OCI-LY1 (cell line): ENCODE measurements around the gene APC.

Experiments
- H2AFZ ChIP-seq: fragments of 200-600 bp; sonication (generic), shearing (Covaris generic); 2 replicates; pipeline ENCODE4 v1.6.0; 2014; ENCODE audit warnings: antibody characterized with exemption, mild to moderate bottlenecking, low read length
- H3F3A ChIP-seq: fragments of 200-600 bp; sonication (generic), shearing (Covaris generic); 2 replicates; pipeline ENCODE4 v1.6.0; 2014; ENCODE audit warnings: mild to moderate bottlenecking, antibody characterized with exemption, low read length, moderate library complexity; ENCODE audit not compliant: insufficient read depth
- H3K27ac ChIP-seq: fragments of 200-600 bp; sonication (generic); 2 replicates; pipeline ENCODE4 v1.5.1; 2014; ENCODE audit warnings: low read length, mixed run types, mild to moderate bottlenecking, low read depth; ENCODE audit not compliant: poor library complexity, severe bottlenecking
- H3K27me3 ChIP-seq: fragments of 200-600 bp; sonication (generic); 2 replicates; pipeline ENCODE4 v1.6.0; 2014; ENCODE audit warnings: antibody characterized with exemption, mild to moderate bottlenecking, low read length, moderate library complexity; ENCODE audit not compliant: insufficient read depth
- H3K36me3 ChIP-seq: fragments of 200-600 bp; sonication (generic); 2 replicates; pipeline ENCODE4 v1.6.1; 2014; ENCODE audit warnings: mild to moderate bottlenecking, antibody characterized with exemption, low read length, moderate library complexity, mixed read lengths; ENCODE audit not compliant: insufficient read depth
- H3K4me1 ChIP-seq: fragments of 200-600 bp; sonication (generic); 2 replicates; pipeline ENCODE4 v1.5.1; 2014; ENCODE audit warnings: mild to moderate bottlenecking, low read length, moderate library complexity; ENCODE audit not compliant: insufficient read depth, severe bottlenecking
- H3K4me2 ChIP-seq: fragments of 200-600 bp; sonication (generic), shearing (Covaris generic); 2 replicates; pipeline ENCODE4 v1.6.1; 2014; ENCODE audit warnings: low read length
- H3K4me3 ChIP-seq: fragments of 200-600 bp; sonication (generic); 2 replicates; pipeline ENCODE4 v1.5.1; 2014; ENCODE audit warnings: low read length, low read depth, mild to moderate bottlenecking, mixed read lengths; ENCODE audit not compliant: poor library complexity, severe bottlenecking
- H3K79me2 ChIP-seq: fragments of 200-600 bp; shearing (Covaris generic); 2 replicates; pipeline ENCODE4 v1.6.1; 2016; ENCODE audit warnings: mixed run types, low read length, mixed read lengths; ENCODE audit not compliant: insufficient read depth
- H3K9ac ChIP-seq: fragments of 200-600 bp; sonication (generic), shearing (Covaris generic); 2 replicates; pipeline ENCODE4 v1.6.1; 2014; ENCODE audit warnings: mild to moderate bottlenecking, low read length, mixed read lengths
- H3K9me2 ChIP-seq: fragments of 200-600 bp; sonication (generic), shearing (Covaris generic); 2 replicates; pipeline ENCODE4 v1.6.1; 2014; ENCODE audit warnings: low read depth, mild to moderate bottlenecking, low read length, mixed read lengths
- H3K9me3 ChIP-seq: fragments of 200-600 bp; shearing (Covaris generic); 2 replicates; pipeline ENCODE4 v1.6.1; 2014; ENCODE audit warnings: low read length, mixed read lengths
- H4K20me1 ChIP-seq: fragments of 200-600 bp; sonication (generic), shearing (Covaris generic); 2 replicates; pipeline ENCODE4 v1.6.0; 2016; ENCODE audit warnings: mild to moderate bottlenecking, low read length; ENCODE audit not compliant: insufficient read depth
- EZH2 ChIP-seq: fragments of 200-600 bp; sonication (generic), shearing (Covaris generic); IDR thresholded peaks from 2 replicates; pipeline ENCODE4 v1.8.0; 2017; ENCODE audit warnings: borderline replicate concordance, mixed run types, mild to moderate bottlenecking, antibody characterized with exemption, low read length, moderate library complexity, mixed read lengths
- TF ChIP-seq, protein P1 (sequence below): fragments of 200-600 bp; sonication (generic), shearing (Covaris generic); IDR thresholded peaks from 2 replicates; pipeline ENCODE4 v1.5.1; 2017; ENCODE audit warnings: mild to moderate bottlenecking, antibody characterized with exemption, low read length, moderate library complexity, mixed read lengths

Gene APC

DNA sequence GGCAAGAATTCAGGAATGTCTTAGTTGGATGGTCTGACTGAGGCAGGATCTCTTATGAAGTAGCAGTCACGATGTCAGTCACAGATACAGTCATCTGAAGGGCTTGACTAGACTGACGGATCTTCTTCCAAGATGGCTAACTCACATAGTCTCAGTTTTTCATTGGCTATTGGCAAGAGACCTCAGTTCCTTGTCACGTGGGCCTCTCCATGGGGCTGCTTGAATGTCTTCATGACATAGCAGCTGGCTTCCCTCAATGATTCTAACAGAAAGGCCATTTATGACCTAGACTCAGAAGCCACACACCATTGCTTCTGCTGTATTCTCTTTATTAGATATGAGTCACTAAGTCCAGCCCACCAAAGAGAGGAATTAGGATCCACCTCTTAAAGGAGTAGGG is 4.7 kb downstream of the APC start:
- Histone ChIP-seq H3K27ac (no peak overlapping the region), H3K9me3 (no peaks in the 10 kb centered on the region), H3K9me2 (no peaks in the 10 kb centered on the region), H3K4me1 (peaks cover 14% of the 10 kb centered on the region), H3K4me3 (no peak overlapping the region), H3K4me2 (no peak overlapping the region), H3K27me3 (no peaks in the 10 kb centered on the region), H3K79me2 (peaks cover 34% of the 10 kb centered on the region), H3K9ac (no peak overlapping the region), H3F3A (no peaks in the 10 kb centered on the region), H3K36me3 (0 out of 2 replicates have a peak, but pooled peaks cover 7% of the 10 kb centered on the region), H4K20me1 (no peaks in the 10 kb centered on the region), H2AFZ (no peak overlapping the region)
- no peak for TF ChIP-seq EZH2
- TF ChIP-seq, protein P1, sequence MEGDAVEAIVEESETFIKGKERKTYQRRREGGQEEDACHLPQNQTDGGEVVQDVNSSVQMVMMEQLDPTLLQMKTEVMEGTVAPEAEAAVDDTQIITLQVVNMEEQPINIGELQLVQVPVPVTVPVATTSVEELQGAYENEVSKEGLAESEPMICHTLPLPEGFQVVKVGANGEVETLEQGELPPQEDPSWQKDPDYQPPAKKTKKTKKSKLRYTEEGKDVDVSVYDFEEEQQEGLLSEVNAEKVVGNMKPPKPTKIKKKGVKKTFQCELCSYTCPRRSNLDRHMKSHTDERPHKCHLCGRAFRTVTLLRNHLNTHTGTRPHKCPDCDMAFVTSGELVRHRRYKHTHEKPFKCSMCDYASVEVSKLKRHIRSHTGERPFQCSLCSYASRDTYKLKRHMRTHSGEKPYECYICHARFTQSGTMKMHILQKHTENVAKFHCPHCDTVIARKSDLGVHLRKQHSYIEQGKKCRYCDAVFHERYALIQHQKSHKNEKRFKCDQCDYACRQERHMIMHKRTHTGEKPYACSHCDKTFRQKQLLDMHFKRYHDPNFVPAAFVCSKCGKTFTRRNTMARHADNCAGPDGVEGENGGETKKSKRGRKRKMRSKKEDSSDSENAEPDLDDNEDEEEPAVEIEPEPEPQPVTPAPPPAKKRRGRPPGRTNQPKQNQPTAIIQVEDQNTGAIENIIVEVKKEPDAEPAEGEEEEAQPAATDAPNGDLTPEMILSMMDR = no peak

DNA sequence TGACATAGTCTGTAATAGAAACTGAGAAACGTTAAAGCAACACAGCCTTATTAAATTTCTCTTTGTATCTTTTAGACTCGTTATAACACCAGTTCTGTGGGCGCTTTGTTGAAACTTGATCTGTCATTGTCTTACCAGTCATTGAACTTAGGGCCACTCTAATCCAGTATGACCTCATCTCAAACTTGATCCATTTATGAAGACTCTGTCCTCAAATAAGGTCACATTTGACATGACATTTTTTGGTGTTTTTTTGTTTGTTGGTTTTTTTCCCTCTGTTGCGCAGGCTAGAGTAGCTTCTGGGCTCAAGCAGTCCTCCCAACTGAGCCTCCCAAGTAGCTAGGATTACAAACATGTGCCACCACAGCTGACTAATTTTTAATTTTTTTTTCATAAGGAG is 5.9 kb downstream of the APC start:
- no peaks in the 10 kb centered on the region for H4K20me1 ChIP-seq
- TF ChIP-seq, protein P1 = no peak
- TF ChIP-seq EZH2 = no peak
- H3K9ac ChIP-seq = no peak overlapping the region
- H3K9me3 ChIP-seq = no peaks in the 10 kb centered on the region
- no peaks in the 10 kb centered on the region for H3K27me3 ChIP-seq
- peaks cover 11% of the 10 kb centered on the region for H3K4me1 ChIP-seq
- no peak overlapping the region for H3K4me2 ChIP-seq
- H2AFZ ChIP-seq = no peak overlapping the region
- H3K79me2 ChIP-seq = peaks cover 31% of the 10 kb centered on the region
- no peaks in the 10 kb centered on the region for H3K9me2 ChIP-seq
- no peaks in the 10 kb centered on the region for H3F3A ChIP-seq
- no peak overlapping the region for H3K27ac ChIP-seq
- H3K36me3 ChIP-seq = 0 out of 2 replicates have a peak, but pooled peaks cover 7% of the 10 kb centered on the region
- H3K4me3 ChIP-seq = no peak overlapping the region

DNA sequence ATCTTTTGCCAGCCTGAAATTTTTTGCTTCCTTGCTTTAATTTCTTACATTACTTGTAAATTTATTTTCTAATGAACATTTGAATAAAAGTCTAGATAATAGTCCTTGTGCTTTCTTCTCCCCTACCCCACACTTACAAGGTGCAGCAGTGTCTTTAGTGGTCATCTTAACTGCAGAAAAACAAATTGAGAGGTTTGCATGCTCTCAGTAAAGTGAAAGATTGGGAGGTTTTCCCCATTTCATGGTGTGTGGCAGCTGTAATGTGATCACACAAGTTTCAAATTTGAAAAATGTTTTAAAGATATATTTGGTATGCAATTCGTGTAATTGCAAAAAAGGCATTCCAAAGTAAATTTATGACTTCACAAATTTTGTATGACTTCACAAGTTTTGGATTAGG is 14.7 kb downstream of the APC start:
- no peaks in the 10 kb centered on the region for H3F3A ChIP-seq
- no peaks in the 10 kb centered on the region; the same call in 1 of the 2 replicates for H4K20me1 ChIP-seq
- H3K9ac ChIP-seq = no peak overlapping the region
- no peaks in the 10 kb centered on the region for H3K27me3 ChIP-seq
- TF ChIP-seq EZH2 = no peak
- TF ChIP-seq, protein P1 = no peak
- no peak overlapping the region for H2AFZ ChIP-seq
- no peaks in the 10 kb centered on the region for H3K4me1 ChIP-seq
- H3K27ac ChIP-seq = no peak overlapping the region
- H3K9me2 ChIP-seq = no peaks in the 10 kb centered on the region
- H3K4me3 ChIP-seq = no peak overlapping the region
- H3K4me2 ChIP-seq = no peak overlapping the region
- peaks cover 4% of the 10 kb centered on the region; the same call in 1 of the 2 replicates for H3K36me3 ChIP-seq
- no peaks in the 10 kb centered on the region for H3K9me3 ChIP-seq
- H3K79me2 ChIP-seq = peaks cover 36% of the 10 kb centered on the region
